ENCODE data around the gene TARBP1. TPM values are rescaled to one million over a fixed set of nuclear protein-coding genes. Genes with fewer than 3 reads are reported as not detected.

TARBP1 gene
- total RNA-seq, 6 donors from 2014 or later = 17.6 to 51.2 (median 25.8) TPM

DNA sequence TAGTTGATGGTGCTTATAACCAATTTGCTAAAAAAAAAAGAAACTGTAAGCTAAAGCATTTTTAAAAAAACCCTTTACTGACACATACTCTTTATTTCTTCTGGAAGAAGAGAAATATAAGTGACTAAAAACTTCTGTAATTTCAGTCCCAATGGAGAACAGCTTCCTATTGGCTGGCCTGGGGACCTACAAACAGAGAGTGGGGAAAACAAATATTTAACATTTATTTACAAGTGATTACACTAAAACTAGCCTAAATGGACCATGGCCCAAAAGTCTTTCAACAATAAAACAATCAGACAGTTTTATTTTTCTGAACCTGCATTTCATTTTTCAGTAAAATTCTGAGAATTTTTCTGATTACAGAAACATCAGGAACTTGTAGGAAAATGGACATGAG, 15.2 kb downstream of the TARBP1 start:
- no peak for ATAC-seq (ENCODE audit: low FRiP score in 2 of 2)
- Histone ChIP-seq H3K4me3 (no peak overlapping the region), H3K9me3 (no peaks in the 10 kb centered on the region), H3K27ac (no peak overlapping the region), H3K36me3 (peaks cover 0 to 25% (median 6%) of the 10 kb centered on the region in 4 donors), H3K27me3 (no peaks in the 10 kb centered on the region), H3K4me1 (no peaks in the 10 kb centered on the region)
- TF ChIP-seq EP300 (IDR thresholded peaks at IDR 0.05) = no peak
- TF ChIP-seq CTCF (IDR thresholded peaks at IDR 0.05) = no peak
- no peak for TF ChIP-seq POLR2A (IDR thresholded peaks at IDR 0.05)
- no peak for DNase-seq

- TF ChIP-seq POLR2A (IDR thresholded peaks at IDR 0.05) (no peak), POLR2AphosphoS5 (IDR thresholded peaks at IDR 0.05) (no peak), CTCF (IDR thresholded peaks at IDR 0.05) (no peak), EP300 (IDR thresholded peaks at IDR 0.05) (no peak)
- Histone ChIP-seq H3K27ac (no peak overlapping the region), H3K27me3 (no peaks in the 10 kb centered on the region), H3K4me3 (no peak overlapping the region), H3K4me1 (no peaks in the 10 kb centered on the region), H3K36me3 (peaks cover 0 to 16% (median 2%) of the 10 kb centered on the region in 4 donors), H3K9me3 (no peaks in the 10 kb centered on the region)
- DNase-seq (no peak), ATAC-seq (ENCODE audit: low FRiP score in 2 of 2) (no peak)
- 95 to 97% methylated on average over 5 of the region's 5 CpGs for WGBS, 2 donors
Measured at GRCh38 chr1:234460652-234461051, 18.3 kb downstream of the TARBP1 start.

- H3K27me3 ChIP-seq = no peaks in the 10 kb centered on the region
- no peak overlapping the region for H3K4me3 ChIP-seq
- TF ChIP-seq POLR2A (IDR thresholded peaks at IDR 0.05) = no peak
- TF ChIP-seq CTCF (IDR thresholded peaks at IDR 0.05) = no peak
- no peak for TF ChIP-seq POLR2AphosphoS5 (IDR thresholded peaks at IDR 0.05)
- no peak for TF ChIP-seq EP300 (IDR thresholded peaks at IDR 0.05)
- no peaks in the 10 kb centered on the region for H3K9me3 ChIP-seq
- H3K4me1 ChIP-seq = no peaks in the 10 kb centered on the region
- no peak overlapping the region for H3K27ac ChIP-seq
- ATAC-seq (ENCODE audit: low FRiP score in 2 of 2) (no peak), DNase-seq (no peak)
- H3K36me3 ChIP-seq = peaks cover 0 to 5% (median 2%) of the 10 kb centered on the region in 4 donors
- 76 to 78% methylated on average over 6 of the region's 6 CpGs for WGBS, 2 donors
Measured at GRCh38 chr1:234458352-234459017, 20.5 kb downstream of the TARBP1 start.

DNA sequence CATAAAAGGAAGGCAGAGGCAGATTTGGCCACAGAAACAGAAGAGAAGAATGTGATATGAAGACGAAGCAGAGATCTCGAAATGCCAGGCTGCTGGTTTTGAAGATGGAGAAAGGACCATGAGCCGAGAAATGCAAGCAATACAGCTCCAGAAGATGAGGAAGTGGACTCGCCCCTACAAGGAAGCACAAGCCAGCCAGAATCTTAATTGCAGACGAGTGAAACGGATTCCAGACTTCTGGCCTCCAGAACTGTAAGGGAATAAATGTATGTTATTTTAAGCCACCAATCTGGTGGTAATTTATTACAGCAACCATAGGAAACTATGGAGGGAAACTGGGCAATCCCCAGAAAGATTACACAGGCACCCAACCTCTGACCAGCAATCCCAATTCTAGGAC, 24.1 kb downstream of the TARBP1 start:
- DNase-seq (no peak), ATAC-seq (ENCODE audit: low FRiP score in 2 of 2) (no peak)
- Histone ChIP-seq H3K27ac (no peak overlapping the region), H3K4me3 (no peak overlapping the region), H3K9me3 (no peaks in the 10 kb centered on the region), H3K27me3 (no peaks in the 10 kb centered on the region), H3K36me3 (peaks cover 0 to 4% (median 0%) of the 10 kb centered on the region in 4 donors), H3K4me1 (no peaks in the 10 kb centered on the region)
- no peak for TF ChIP-seq POLR2AphosphoS5 (IDR thresholded peaks at IDR 0.05)
- TF ChIP-seq CTCF (IDR thresholded peaks at IDR 0.05) = no peak
- no peak for TF ChIP-seq POLR2A (IDR thresholded peaks at IDR 0.05)
- no peak for TF ChIP-seq EP300 (IDR thresholded peaks at IDR 0.05)
- WGBS, 2 donors = 82 to 88% methylated on average over 6 of the region's 6 CpGs

DNA sequence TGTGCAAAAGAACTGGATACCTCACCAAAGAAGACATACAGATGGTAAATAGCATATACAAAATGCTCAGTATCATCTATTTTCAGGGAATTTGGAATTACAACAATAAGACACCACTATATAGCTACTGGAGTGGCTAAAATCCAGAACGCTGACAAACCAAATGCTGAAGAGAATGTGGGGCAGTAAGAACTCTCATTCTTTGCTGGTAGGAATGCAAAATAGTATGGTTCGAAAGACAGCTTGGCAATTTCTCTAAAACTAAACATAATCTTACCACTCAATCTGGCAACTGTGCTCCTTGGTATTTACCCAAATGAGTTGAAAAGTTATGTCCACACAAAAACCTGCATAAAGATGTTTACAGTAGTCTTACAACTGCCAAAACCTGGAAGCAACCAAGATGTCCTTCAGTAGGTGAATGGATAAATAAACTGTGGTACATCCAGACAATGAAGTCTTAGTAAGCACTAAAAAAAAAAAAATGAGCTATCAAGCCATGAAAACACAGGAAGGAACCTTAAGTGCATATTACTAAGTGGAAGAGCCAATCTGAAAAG, 26.5 kb downstream of the TARBP1 start:
- no peaks in the 10 kb centered on the region for H3K9me3 ChIP-seq
- no peak overlapping the region for H3K4me3 ChIP-seq
- DNase-seq (no peak), ATAC-seq (ENCODE audit: low FRiP score in 2 of 2) (no peak)
- TF ChIP-seq EP300 (IDR thresholded peaks at IDR 0.05) (no peak), POLR2A (IDR thresholded peaks at IDR 0.05) (no peak), POLR2AphosphoS5 (IDR thresholded peaks at IDR 0.05) (no peak), CTCF (IDR thresholded peaks at IDR 0.05) (no peak)
- 67 to 79% methylated on average over 2 of the region's 2 CpGs for WGBS, 2 donors
- H3K27ac ChIP-seq = no peak overlapping the region
- peaks cover 2 to 10% (median 5%) of the 10 kb centered on the region in 4 donors for H3K36me3 ChIP-seq
- no peaks in the 10 kb centered on the region for H3K27me3 ChIP-seq
- H3K4me1 ChIP-seq = no peaks in the 10 kb centered on the region
